ENCODE measurements around the gene COA8.

COA8 gene

GRCh38 chr14:103625356-103626095, 62.8 kb downstream of the COA8 start:
- peak overlapping the region; percentile 38 for H3K9ac ChIP-seq (ENCODE audit: low read depth, low read length)
- no peak overlapping the region for H3K4me3 ChIP-seq (ENCODE audit: low read length)
- peaks cover 36% of the 10 kb centered on the region for H3K4me1 ChIP-seq (ENCODE audit: control insufficient read depth, insufficient read depth, low read length)

GRCh38 chr14:103626146-103626850, 63.5 kb downstream of the COA8 start:
- no peaks in the 10 kb centered on the region for H3K27me3 ChIP-seq (ENCODE audit: control insufficient read depth, insufficient read depth, low read length)
- no peak overlapping the region for H3K4me2 ChIP-seq (ENCODE audit: low read length)
- no peaks in the 10 kb centered on the region for H3K9me3 ChIP-seq (replicated peaks; ENCODE audit: low read length)
- no peak overlapping the region for H3K4me3 ChIP-seq (ENCODE audit: low read length)
- H3K9ac ChIP-seq (ENCODE audit: low read depth, low read length): no peak overlapping the region
- H3K4me1 ChIP-seq (ENCODE audit: control insufficient read depth, insufficient read depth, low read length): peaks cover 42% of the 10 kb centered on the region
- H3K36me3 ChIP-seq (ENCODE audit: insufficient read depth, low read length): no peaks in the 10 kb centered on the region

More at GRCh38 chr14:103625356-103626095, 62.8 kb downstream of the COA8 start:
- Histone ChIP-seq H3K9me3 (replicated peaks; ENCODE audit: low read length) (no peaks in the 10 kb centered on the region), H3K4me2 (ENCODE audit: low read length) (peak overlapping the region; percentile 31), H3K27me3 (ENCODE audit: control insufficient read depth, insufficient read depth, low read length) (no peaks in the 10 kb centered on the region), H3K36me3 (ENCODE audit: insufficient read depth, low read length) (no peaks in the 10 kb centered on the region)

GRCh38 chr14:103627073-103628025, 64.6 kb downstream of the COA8 start:
- Histone ChIP-seq H3K4me2 (ENCODE audit: low read length) (peak overlapping the region; percentile 95), H3K4me1 (ENCODE audit: control insufficient read depth, insufficient read depth, low read length) (peaks cover 43% of the 10 kb centered on the region), H3K9ac (ENCODE audit: low read depth, low read length) (peak overlapping the region; percentile 97), H3K36me3 (ENCODE audit: insufficient read depth, low read length) (peaks cover 5% of the 10 kb centered on the region), H3K4me3 (ENCODE audit: low read length) (peak overlapping the region; percentile 95), H3K27me3 (ENCODE audit: control insufficient read depth, insufficient read depth, low read length) (no peaks in the 10 kb centered on the region), H3K9me3 (replicated peaks; ENCODE audit: low read length) (no peaks in the 10 kb centered on the region)

DNA sequence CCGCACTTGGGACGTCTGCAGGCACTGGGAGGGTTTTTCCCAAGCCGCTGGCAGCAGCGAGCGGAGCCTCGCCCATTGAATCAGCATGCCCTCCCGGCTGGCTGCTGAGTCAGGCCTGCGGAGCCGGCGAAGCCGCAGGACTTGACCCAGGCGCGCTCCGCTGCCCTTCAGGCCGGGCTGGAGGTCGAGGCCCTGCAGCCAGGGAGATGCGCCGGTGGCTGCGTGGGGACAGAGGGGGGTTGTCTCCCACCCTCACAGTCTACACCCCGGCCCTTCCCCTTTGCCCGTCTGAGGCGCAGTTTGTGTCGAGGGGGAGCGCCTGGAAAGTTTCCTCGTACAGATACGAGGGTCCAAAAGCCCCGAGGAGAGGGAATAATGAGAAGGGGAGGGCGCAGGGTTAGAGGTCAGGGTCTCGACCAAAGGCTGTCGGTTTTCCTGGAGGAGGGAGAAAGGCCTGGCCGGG, 65.5 kb downstream of the COA8 start:
- Histone ChIP-seq H3K4me3 (ENCODE audit: low read length) (peak overlapping the region; percentile 95), H3K9ac (ENCODE audit: low read depth, low read length) (peak overlapping the region; percentile 97), H3K9me3 (replicated peaks; ENCODE audit: low read length) (no peaks in the 10 kb centered on the region), H3K36me3 (ENCODE audit: insufficient read depth, low read length) (peaks cover 5% of the 10 kb centered on the region), H3K4me2 (ENCODE audit: low read length) (peak overlapping the region; percentile 95), H3K4me1 (ENCODE audit: control insufficient read depth, insufficient read depth, low read length) (peaks cover 47% of the 10 kb centered on the region), H3K27me3 (ENCODE audit: control insufficient read depth, insufficient read depth, low read length) (no peaks in the 10 kb centered on the region)

DNA sequence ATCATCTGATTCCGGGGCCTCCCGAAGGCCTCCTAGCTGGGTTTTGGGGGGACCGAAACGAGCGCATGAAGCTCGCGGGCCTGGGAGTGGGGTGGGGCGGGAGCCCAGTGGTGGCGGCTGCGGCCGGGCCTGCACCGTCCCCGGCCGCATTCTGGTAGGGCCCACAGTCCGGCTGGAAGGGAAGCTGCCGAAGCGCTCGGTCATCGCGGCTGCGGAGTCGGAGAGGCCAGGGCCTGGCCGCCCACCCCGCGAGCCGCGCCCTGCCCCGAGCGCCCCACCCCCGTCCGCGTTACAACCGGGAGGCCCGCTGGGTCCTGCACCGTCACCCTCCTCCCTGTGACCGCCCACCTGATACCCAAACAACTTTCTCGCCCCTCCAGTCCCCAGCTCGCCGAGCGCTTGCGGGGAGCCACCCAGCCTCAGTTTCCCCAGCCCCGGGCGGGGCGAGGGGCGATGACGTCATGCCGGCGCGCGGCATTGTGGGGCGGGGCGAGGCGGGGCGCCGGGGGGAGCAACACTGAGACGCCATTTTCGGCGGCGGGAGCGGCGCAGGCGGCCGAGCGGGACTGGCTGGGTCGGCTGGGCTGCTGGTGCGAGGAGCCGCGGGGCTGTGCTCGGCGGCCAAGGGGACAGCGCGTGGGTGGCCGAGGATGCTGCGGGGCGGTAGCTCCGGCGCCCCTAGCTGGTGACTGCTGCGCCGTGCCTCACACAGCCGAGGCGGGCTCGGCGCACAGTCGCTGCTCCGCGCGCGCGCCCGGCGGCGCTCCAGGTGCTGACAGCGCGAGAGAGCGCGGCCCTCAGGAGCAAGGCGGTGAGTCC, 66.1 kb downstream of the COA8 start, which contains the start of gene KLC1:
TSS of gene KLC1 (plus strand) at position 528 of the 819 bp plus-strand sequence. CDS start 25,354 bp downstream, outside the sequence.
- peaks cover 44% of the 10 kb centered on the region for H3K4me1 ChIP-seq (ENCODE audit: control insufficient read depth, insufficient read depth, low read length)

GRCh38 chr14:103629503-103630121, 66.9 kb downstream of the COA8 start:
- peaks cover 5% of the 10 kb centered on the region for H3K36me3 ChIP-seq (ENCODE audit: insufficient read depth, low read length)
- H3K4me3 ChIP-seq (ENCODE audit: low read length): peak overlapping the region; percentile 95
- peak overlapping the region; percentile 97 for H3K9ac ChIP-seq (ENCODE audit: low read depth, low read length)
- no peaks in the 10 kb centered on the region for H3K9me3 ChIP-seq (replicated peaks; ENCODE audit: low read length)
- no peaks in the 10 kb centered on the region for H3K27me3 ChIP-seq (ENCODE audit: control insufficient read depth, insufficient read depth, low read length)
- H3K4me1 ChIP-seq (ENCODE audit: control insufficient read depth, insufficient read depth, low read length): peaks cover 43% of the 10 kb centered on the region
- peak overlapping the region; percentile 95 for H3K4me2 ChIP-seq (ENCODE audit: low read length)

More for the DNA sequence above, 66.1 kb downstream of the COA8 start, which contains the start of gene KLC1:
- Histone ChIP-seq H3K27me3 (ENCODE audit: control insufficient read depth, insufficient read depth, low read length) (no peaks in the 10 kb centered on the region), H3K4me3 (ENCODE audit: low read length) (peak within 1 kb of the TSS; percentile 95), H3K9ac (ENCODE audit: low read depth, low read length) (peak within 1 kb of the TSS; percentile 97), H3K9me3 (replicated peaks; ENCODE audit: low read length) (no peaks in the 10 kb centered on the region), H3K36me3 (ENCODE audit: insufficient read depth, low read length) (peaks cover 5% of the 10 kb centered on the region), H3K4me2 (ENCODE audit: low read length) (peak within 1 kb of the TSS; percentile 95)

- Histone ChIP-seq H3K4me3 (ENCODE audit: low read length) (peak overlapping the region; percentile 95), H3K9me3 (replicated peaks; ENCODE audit: low read length) (no peaks in the 10 kb centered on the region), H3K27me3 (ENCODE audit: control insufficient read depth, insufficient read depth, low read length) (no peaks in the 10 kb centered on the region), H3K9ac (ENCODE audit: low read depth, low read length) (peak overlapping the region; percentile 97), H3K4me2 (ENCODE audit: low read length) (peak overlapping the region; percentile 95), H3K36me3 (ENCODE audit: insufficient read depth, low read length) (peaks cover 5% of the 10 kb centered on the region), H3K4me1 (ENCODE audit: control insufficient read depth, insufficient read depth, low read length) (peaks cover 34% of the 10 kb centered on the region)
These were observed 67.8 kb downstream of the COA8 start for GRCh38 chr14:103630364-103631108.

GRCh38 chr14:103633391-103633790, 70.6 kb downstream of the COA8 start:
- H3K36me3 ChIP-seq (ENCODE audit: insufficient read depth, low read length): peaks cover 10% of the 10 kb centered on the region
- peaks cover 29% of the 10 kb centered on the region for H3K4me1 ChIP-seq (ENCODE audit: control insufficient read depth, insufficient read depth, low read length)
- no peaks in the 10 kb centered on the region for H3K9me3 ChIP-seq (replicated peaks; ENCODE audit: low read length)
- no peak overlapping the region for H3K4me3 ChIP-seq (ENCODE audit: low read length)
- no peaks in the 10 kb centered on the region for H3K27me3 ChIP-seq (ENCODE audit: control insufficient read depth, insufficient read depth, low read length)
- H3K4me2 ChIP-seq (ENCODE audit: low read length): peak overlapping the region; percentile 7
- no peak overlapping the region for H3K9ac ChIP-seq (ENCODE audit: low read depth, low read length)

- Histone ChIP-seq H3K27me3 (ENCODE audit: control insufficient read depth, insufficient read depth, low read length) (no peaks in the 10 kb centered on the region), H3K4me1 (ENCODE audit: control insufficient read depth, insufficient read depth, low read length) (peaks cover 28% of the 10 kb centered on the region), H3K4me3 (ENCODE audit: low read length) (no peak overlapping the region), H3K4me2 (ENCODE audit: low read length) (peak overlapping the region; percentile 31), H3K9me3 (replicated peaks; ENCODE audit: low read length) (no peaks in the 10 kb centered on the region), H3K36me3 (ENCODE audit: insufficient read depth, low read length) (peaks cover 13% of the 10 kb centered on the region), H3K9ac (ENCODE audit: low read depth, low read length) (no peak overlapping the region)
These were observed 71.4 kb downstream of the COA8 start for GRCh38 chr14:103634156-103634555.

Data from skeletal muscle satellite cell (primary cell).